HG03045 (cell line): ENCODE measurements around the gene TIMP4.

Experiments used
- ATAC-seq: cut with Tn5 transposase; IDR thresholded peaks from one replicate; pipeline ENCODE4 v1.9.1; 2021; ENCODE audit warnings: mild to moderate bottlenecking, moderate library complexity; ENCODE audit not compliant: unreplicated experiment

TIMP4 gene

GRCh38 chr3:12107071-12107713 lies 51.5 kb downstream of the TIMP4 start:
- no peak for ATAC-seq
